Hepatocyte (in vitro differentiated cells): ENCODE measurements around the gene MYO3B. TPM values are rescaled to one million over a fixed set of nuclear protein-coding genes. Genes with fewer than 3 reads are reported as not detected.
"Not testable (repeated sequence)": the region's sequence is repeated elsewhere in the genome, so short reads cannot be mapped to it uniquely, and the experiment has no call there.

Experiments used
- DNase-seq: peaks from one replicate; pipeline ENCODE4 v3.0.0-alpha.2; 2016; ENCODE audit warnings: low spot score
- H2AFZ ChIP-seq: fragments of 200-600 bp; sonication (generic); 2 replicates; pipeline ENCODE4 v1.6.0; 2016; ENCODE audit warnings: antibody characterized with exemption, mild to moderate bottlenecking
- H3K27ac ChIP-seq: fragments of 200-600 bp; sonication (generic); 2 replicates; pipeline ENCODE4 v1.5.1; 2016; ENCODE audit warnings: mild to moderate bottlenecking
- H3K27me3 ChIP-seq: fragments of 200-600 bp; sonication (generic); 2 replicates; pipeline ENCODE4 v1.6.1; 2016
- H3K36me3 ChIP-seq: fragments of 200-600 bp; sonication (generic); replicated peaks from 2 replicates; pipeline ENCODE4 v1.5.1; 2016; ENCODE audit warnings: low read depth; ENCODE audit not compliant: insufficient read depth
- H3K4me1 ChIP-seq: fragments of 200-600 bp; sonication (generic); 2 replicates; pipeline ENCODE4 v1.5.1; 2016; ENCODE audit warnings: mild to moderate bottlenecking, moderate library complexity; ENCODE audit not compliant: insufficient read depth
- H3K4me2 ChIP-seq: fragments of 200-600 bp; sonication (generic); 2 replicates; pipeline ENCODE4 v1.6.0; 2016
- H3K4me3 ChIP-seq: fragments of 200-600 bp; sonication (generic); 2 replicates; pipeline ENCODE4 v1.5.1; 2016; ENCODE audit warnings: mild to moderate bottlenecking
- H3K79me2 ChIP-seq: fragments of 200-600 bp; sonication (generic); 2 replicates; pipeline ENCODE4 v1.6.0; 2017; ENCODE audit warnings: mild to moderate bottlenecking
- H3K9me2 ChIP-seq: fragments of 200-600 bp; sonication (generic); replicated peaks from 2 replicates; pipeline ENCODE4 v1.6.0; 2017; ENCODE audit warnings: mild to moderate bottlenecking; ENCODE audit not compliant: insufficient read depth
- H3K9me3 ChIP-seq: fragments of 200-600 bp; sonication (generic); 2 replicates; pipeline ENCODE4 v1.5.1; 2016; ENCODE audit warnings: low read depth, mild to moderate bottlenecking
- H4K20me1 ChIP-seq: fragments of 200-600 bp; sonication (generic); 2 replicates; pipeline ENCODE4 v1.6.0; 2016; ENCODE audit warnings: mild to moderate bottlenecking; ENCODE audit not compliant: insufficient read depth, poor library complexity, severe bottlenecking
- CTCF ChIP-seq: fragments of 200-600 bp; sonication (generic); IDR thresholded peaks from 2 replicates; pipeline ENCODE4 v1.5.1; 2016; ENCODE audit warnings: antibody characterized with exemption, mild to moderate bottlenecking; ENCODE audit not compliant: poor library complexity
- EZH2 ChIP-seq: fragments of 200-600 bp; sonication (generic); IDR thresholded peaks from 2 replicates; pipeline ENCODE4 v1.6.1; 2016; ENCODE audit warnings: antibody characterized with exemption, mild to moderate bottlenecking, borderline replicate concordance
- EZH2phosphoT487 ChIP-seq: fragments of 200-600 bp; sonication (generic); IDR thresholded peaks from one replicate; pipeline ENCODE4 v1.6.1; 2018; ENCODE audit warnings: antibody characterized with exemption, mild to moderate bottlenecking, low read depth, moderate library complexity; ENCODE audit not compliant: unreplicated experiment, severe bottlenecking
- WGBS: methylation state at CpG from one replicate; pipeline ENCODE4 v1.1.6; 2016; ENCODE audit warnings: low lambda C conversion rate; ENCODE audit errors: missing lambda C conversion rate; 5-methylcytosine and 5-hydroxymethylcytosine counted together
- polyA plus RNA-seq: library from polyadenylated mRNA; unstranded; fragments of >200 nt; fragmentation: Nextera tagmentation; extraction: Ambion mirVana; gene quantifications from 2 replicates; pipeline ENCODE4 v1.2.1, GENCODE V29; 2016
- total RNA-seq: library from RNA; depleted of rRNA; stranded (reverse); fragments of >200 nt; gene quantifications from 2 replicates; pipeline ENCODE4 v1.2.3, GENCODE V29; 2014

MYO3B gene
- total and polyA plus RNA-seq, 2 experiments from 2014 or later = 0.63 to 1.1 TPM

- no peak overlapping the region for H3K4me2 ChIP-seq
- no peak overlapping the region for H3K4me3 ChIP-seq
- H3K9me3 ChIP-seq = no peaks in the 10 kb centered on the region
- no peaks in the 10 kb centered on the region for H3K27me3 ChIP-seq
- H4K20me1 ChIP-seq = no peaks in the 10 kb centered on the region
- H2AFZ ChIP-seq = no peak overlapping the region
- no peak overlapping the region for H3K27ac ChIP-seq
- H3K9me2 ChIP-seq = no peaks in the 10 kb centered on the region
- H3K36me3 ChIP-seq = no peaks in the 10 kb centered on the region
- no peak for DNase-seq
- no peaks in the 10 kb centered on the region for H3K4me1 ChIP-seq
- 75% methylated on average over 8 of the region's 8 CpGs for WGBS
- TF ChIP-seq EZH2phosphoT487 (no peak), EZH2 (no peak), CTCF (no peak)
- no peaks in the 10 kb centered on the region for H3K79me2 ChIP-seq
Measured at GRCh38 chr2:170341684-170342623, 164.0 kb downstream of the MYO3B start.

GRCh38 chr2:170344663-170345346, 166.9 kb downstream of the MYO3B start:
- 82% methylated on average over 3 of the region's 3 CpGs for WGBS
- H3K36me3 ChIP-seq = no peaks in the 10 kb centered on the region
- H3K27ac ChIP-seq = no peak overlapping the region
- no peak overlapping the region for H3K4me3 ChIP-seq
- no peak for DNase-seq
- H3K79me2 ChIP-seq = no peaks in the 10 kb centered on the region
- H3K9me2 ChIP-seq = no peaks in the 10 kb centered on the region
- no peak for TF ChIP-seq EZH2
- no peak for TF ChIP-seq CTCF
- no peak for TF ChIP-seq EZH2phosphoT487
- no peaks in the 10 kb centered on the region for H3K4me1 ChIP-seq
- no peaks in the 10 kb centered on the region for H3K27me3 ChIP-seq
- no peak overlapping the region for H2AFZ ChIP-seq
- no peak overlapping the region for H3K4me2 ChIP-seq
- no peaks in the 10 kb centered on the region for H4K20me1 ChIP-seq
- H3K9me3 ChIP-seq = no peaks in the 10 kb centered on the region

GRCh38 chr2:170345607-170346006, 167.7 kb downstream of the MYO3B start:
- no peaks in the 10 kb centered on the region for H3K9me3 ChIP-seq
- no peak for DNase-seq
- no peaks in the 10 kb centered on the region for H3K27me3 ChIP-seq
- no peak overlapping the region for H3K4me3 ChIP-seq
- no peak overlapping the region for H2AFZ ChIP-seq
- WGBS = 79% methylated on average over 2 of the region's 2 CpGs
- no peak for TF ChIP-seq CTCF
- no peak for TF ChIP-seq EZH2phosphoT487
- no peak for TF ChIP-seq EZH2
- no peak overlapping the region for H3K4me2 ChIP-seq
- H3K27ac ChIP-seq = no peak overlapping the region
- H3K36me3 ChIP-seq = no peaks in the 10 kb centered on the region
- no peaks in the 10 kb centered on the region for H4K20me1 ChIP-seq
- H3K79me2 ChIP-seq = no peaks in the 10 kb centered on the region
- H3K4me1 ChIP-seq = no peaks in the 10 kb centered on the region
- no peaks in the 10 kb centered on the region for H3K9me2 ChIP-seq

GRCh38 chr2:170349269-170349668, 171.3 kb downstream of the MYO3B start:
- H3K4me3 ChIP-seq, H3K36me3 ChIP-seq, H3K4me1 ChIP-seq, H3K79me2 ChIP-seq, H3K27ac ChIP-seq, H3K4me2 ChIP-seq, H3K27me3 ChIP-seq, DNase-seq, H3K9me2 ChIP-seq, H3K9me3 ChIP-seq, H2AFZ ChIP-seq, H4K20me1 ChIP-seq: not testable (repeated sequence)
- WGBS = 77% methylated on average over 5 of the region's 5 CpGs
